ENCODE data around the gene C1orf167.
A peak's percentile ranks its signal among the peaks of the same experiment; 100 is the strongest.

C1orf167 gene

GRCh38 chr1:11761988-11762406, at the start of gene C1orf167:
C1orf167 (plus strand) TSS chr1:11762193; CDS start chr1:11764401, 2,208 bp downstream.
- DNase-seq: peak; percentile 51

GRCh38 chr1:11712285-11712684, 49.7 kb upstream of the C1orf167 start:
- DNase-seq: no peak

- no peak for DNase-seq
These were observed 48.9 kb upstream of the C1orf167 start for GRCh38 chr1:11713095-11713494.

- DNase-seq: no peak
These were observed 47.0 kb upstream of the C1orf167 start for GRCh38 chr1:11714831-11715575.

- DNase-seq: peak; percentile 84
These were observed 42.5 kb upstream of the C1orf167 start for GRCh38 chr1:11719313-11720032.

- no peak for DNase-seq
These were observed 42.0 kb upstream of the C1orf167 start for GRCh38 chr1:11720033-11720376.

GRCh38 chr1:11720525-11720924, 41.5 kb upstream of the C1orf167 start:
- no peak for DNase-seq

GRCh38 chr1:11721311-11721710, 40.7 kb upstream of the C1orf167 start:
- DNase-seq: no peak

- DNase-seq: no peak
These were observed 39.5 kb upstream of the C1orf167 start for GRCh38 chr1:11722538-11722937.

- DNase-seq: peak; percentile 21
These were observed 36.4 kb upstream of the C1orf167 start for GRCh38 chr1:11725616-11726015.

GRCh38 chr1:11727119-11727518, 34.9 kb upstream of the C1orf167 start:
- DNase-seq: no peak

GRCh38 chr1:11728126-11728806, 33.7 kb upstream of the C1orf167 start:
- DNase-seq: no peak

GRCh38 chr1:11729155-11729497, 32.9 kb upstream of the C1orf167 start:
- no peak for DNase-seq

- DNase-seq: peak; percentile 62
These were observed 32.2 kb upstream of the C1orf167 start for GRCh38 chr1:11729498-11730428.

- DNase-seq: peak; percentile 85
These were observed 31.5 kb upstream of the C1orf167 start for GRCh38 chr1:11730429-11730891.

- DNase-seq: peak; percentile 86
These were observed 30.2 kb upstream of the C1orf167 start for GRCh38 chr1:11731691-11732283.

- no peak for DNase-seq
These were observed 28.7 kb upstream of the C1orf167 start for GRCh38 chr1:11733306-11733705.

GRCh38 chr1:11735531-11735853, 26.5 kb upstream of the C1orf167 start:
- DNase-seq: peak; percentile 29

- peak; percentile 97 for DNase-seq
These were observed 25.9 kb upstream of the C1orf167 start, which contains the start of gene AGTRAP for GRCh38 chr1:11735854-11736745. AGTRAP (plus strand) TSS chr1:11736136; CDS start chr1:11736209, 73 bp downstream.

- DNase-seq: peak; percentile 80
These were observed 25.0 kb upstream of the C1orf167 start for GRCh38 chr1:11736746-11737639.

Data from hematopoietic multipotent progenitor cell treated with erythropoietin and hydrocortisone succinate and interleukin-3 and kit ligand, for 6 days (in vitro differentiated cells).